ENCODE data around the gene PLOD1.

PLOD1 gene

GRCh38 chr1:11942280-11942679 is 7.8 kb downstream of the PLOD1 start:
- no peak for DNase-seq

- DNase-seq, result no peak
These were observed 9.1 kb downstream of the PLOD1 start for GRCh38 chr1:11943619-11944018.

DNA sequence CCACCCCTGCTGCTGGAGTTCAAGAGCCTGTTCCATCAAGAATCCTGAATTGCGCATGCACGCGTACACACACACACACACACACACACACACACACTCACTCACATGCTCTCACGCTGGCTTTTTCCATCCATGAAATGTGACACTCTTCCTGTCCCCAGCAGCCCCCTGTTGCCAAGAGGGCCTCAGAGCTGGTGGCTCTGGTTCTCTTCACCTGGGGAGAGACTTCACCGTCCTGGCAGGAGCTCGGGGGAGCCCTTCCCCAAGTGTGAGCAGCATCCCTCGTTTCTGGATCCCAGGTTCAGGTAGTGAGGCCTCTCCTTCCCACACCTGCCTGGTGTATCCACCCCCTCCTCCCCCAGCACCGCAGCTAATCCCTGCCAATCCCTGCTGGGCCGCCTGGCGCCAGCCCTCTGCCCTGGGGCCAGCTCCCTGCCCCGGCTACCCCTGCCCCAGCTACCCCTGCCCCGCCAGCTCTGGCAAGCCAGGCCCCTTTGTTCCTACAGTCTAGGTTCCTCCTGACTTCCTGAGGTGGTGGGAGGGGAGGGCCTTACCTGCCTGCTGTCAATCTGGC is 9.9 kb downstream of the PLOD1 start:
- DNase-seq, result no peak

GRCh38 chr1:11946647-11947046 is 12.1 kb downstream of the PLOD1 start:
- no peak for DNase-seq

DNA sequence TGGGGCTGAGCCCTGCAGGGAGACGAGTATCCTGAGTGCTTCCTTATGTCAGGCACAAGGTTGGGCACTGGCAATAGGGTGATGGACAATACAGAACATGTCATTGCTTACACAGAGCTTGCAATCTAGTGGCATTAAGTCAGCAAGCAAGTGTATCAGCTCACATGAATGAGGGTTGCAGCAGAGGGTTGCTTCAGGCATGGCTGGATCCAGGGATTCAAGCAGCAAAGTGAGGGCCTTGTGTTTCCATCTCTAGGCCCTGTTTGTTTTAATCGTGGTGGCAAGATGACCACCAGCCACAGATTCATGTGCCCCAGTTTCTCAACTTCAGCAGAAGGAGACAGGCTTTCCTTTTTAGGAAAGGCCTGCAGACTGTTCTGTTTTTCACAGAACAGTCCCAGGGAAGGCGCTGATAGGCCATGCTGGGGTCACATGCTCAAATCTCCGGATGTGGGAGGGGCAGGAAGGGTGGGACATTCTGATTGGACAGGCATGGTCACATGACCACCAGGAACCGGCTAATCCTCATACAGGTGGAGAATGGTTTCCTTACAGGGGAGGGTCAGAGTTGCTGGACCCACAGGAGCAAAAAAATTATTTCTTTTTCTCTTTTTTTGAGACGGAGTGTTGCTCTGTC is 14.4 kb downstream of the PLOD1 start:
- DNase-seq, result no peak

GRCh38 chr1:11951901-11952300 is 17.4 kb downstream of the PLOD1 start:
- no peak for DNase-seq

- DNase-seq, result peak; percentile 16
These were observed 18.1 kb downstream of the PLOD1 start for GRCh38 chr1:11952455-11953109.

GRCh38 chr1:11955221-11955620 is 20.7 kb downstream of the PLOD1 start:
- DNase-seq, result no peak

GRCh38 chr1:11957398-11957797 is 22.9 kb downstream of the PLOD1 start:
- DNase-seq, result no peak

GRCh38 chr1:11957897-11958296 is 23.4 kb downstream of the PLOD1 start:
- no peak for DNase-seq

- no peak for DNase-seq
These were observed 25.8 kb downstream of the PLOD1 start for GRCh38 chr1:11960276-11960675.

DNA sequence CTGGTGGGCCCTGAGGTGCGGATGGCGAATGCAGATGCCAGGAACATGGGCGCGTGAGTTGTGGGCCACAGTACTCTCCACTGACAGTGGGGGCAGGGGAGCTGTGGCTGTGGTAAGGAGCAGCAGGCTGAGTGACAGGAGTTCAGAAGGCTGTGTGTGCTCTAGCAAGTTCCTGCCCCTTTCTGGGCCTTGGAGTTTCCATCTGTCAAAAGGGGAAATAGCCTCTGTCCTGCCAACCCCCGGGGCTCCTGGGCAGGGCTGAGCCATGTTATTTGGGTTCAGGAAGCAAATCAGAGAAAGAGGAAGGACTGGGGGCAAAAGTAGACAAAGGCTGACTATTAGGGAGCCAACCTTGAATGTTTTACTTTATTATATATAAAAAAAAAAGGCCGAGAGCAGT is 26.2 kb downstream of the PLOD1 start:
- no peak for DNase-seq

DNA sequence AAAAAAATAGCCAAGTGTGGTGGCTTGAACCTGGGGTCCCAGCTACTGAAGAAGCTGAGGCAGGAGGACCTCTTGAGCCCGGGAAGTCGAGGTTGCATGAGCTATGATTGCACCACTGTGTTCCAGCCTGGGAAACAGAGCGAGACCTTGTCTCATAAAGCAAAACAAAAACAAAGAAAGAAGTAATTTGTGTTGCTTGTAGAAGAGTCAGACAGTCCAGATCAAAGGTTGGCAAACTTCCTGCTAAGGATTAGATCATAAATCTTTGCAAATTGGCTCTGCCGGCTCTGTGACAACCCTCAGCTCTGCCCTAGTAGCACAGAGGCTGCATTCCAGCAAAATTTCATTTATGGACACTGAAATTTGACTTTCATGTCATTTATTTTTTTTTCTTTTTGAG is 26.7 kb downstream of the PLOD1 start:
- no peak for DNase-seq

DNA sequence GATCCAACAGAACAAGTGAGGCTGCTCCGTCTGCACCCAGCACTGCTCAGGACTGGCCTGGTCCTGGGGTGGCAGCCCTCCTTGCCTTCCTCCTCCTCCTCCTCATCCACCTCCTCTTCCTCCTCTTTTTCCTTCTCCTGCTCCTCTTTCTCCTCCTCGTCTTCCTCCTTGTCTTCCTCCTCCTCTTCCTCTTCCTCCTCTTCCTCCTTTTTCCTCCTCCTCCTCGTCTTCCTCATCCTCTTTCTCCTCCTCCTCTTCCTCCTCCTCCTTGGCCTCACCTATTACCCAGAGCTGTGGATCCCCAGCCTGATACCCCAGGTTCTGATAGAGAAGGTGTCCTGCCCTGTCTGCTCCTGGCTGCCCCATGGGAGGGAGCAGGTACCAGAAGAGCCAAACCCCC is 29.1 kb downstream of the PLOD1 start:
- DNase-seq, result no peak

- DNase-seq, result no peak
These were observed 30.1 kb downstream of the PLOD1 start for GRCh38 chr1:11964656-11965055.

DNA sequence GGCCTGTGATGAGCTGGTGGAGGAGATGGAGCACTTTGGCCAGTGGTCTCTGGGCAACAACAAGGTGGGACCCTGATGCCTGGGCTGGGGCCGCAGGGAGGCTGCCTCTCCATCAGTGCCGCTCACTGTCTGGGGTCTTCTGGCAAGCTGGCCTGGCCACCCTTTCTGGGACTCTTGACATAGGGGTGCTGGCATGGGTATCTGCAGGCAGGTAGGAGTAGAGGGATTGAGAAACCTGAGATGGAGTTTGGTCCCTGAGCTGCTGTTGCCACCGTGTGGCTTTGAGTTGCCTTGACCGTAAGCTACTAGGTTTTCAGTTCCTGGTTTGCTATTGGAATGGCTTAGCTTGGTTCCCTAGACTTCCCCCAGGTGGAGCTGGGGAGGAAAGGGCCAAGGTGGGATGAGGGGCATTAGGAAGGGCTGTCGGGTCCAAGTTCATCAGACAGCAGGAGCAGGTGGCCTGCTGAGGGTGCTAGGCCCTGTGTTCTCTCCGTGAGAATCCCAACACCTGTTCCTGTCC is 32.6 kb downstream of the PLOD1 start:
- DNase-seq, result peak; percentile 11

- DNase-seq, result no peak
These were observed 36.1 kb downstream of the PLOD1 start for GRCh38 chr1:11970441-11971185.

GRCh38 chr1:11977625-11978024 is 43.1 kb downstream of the PLOD1 start:
- no peak for DNase-seq

DNA sequence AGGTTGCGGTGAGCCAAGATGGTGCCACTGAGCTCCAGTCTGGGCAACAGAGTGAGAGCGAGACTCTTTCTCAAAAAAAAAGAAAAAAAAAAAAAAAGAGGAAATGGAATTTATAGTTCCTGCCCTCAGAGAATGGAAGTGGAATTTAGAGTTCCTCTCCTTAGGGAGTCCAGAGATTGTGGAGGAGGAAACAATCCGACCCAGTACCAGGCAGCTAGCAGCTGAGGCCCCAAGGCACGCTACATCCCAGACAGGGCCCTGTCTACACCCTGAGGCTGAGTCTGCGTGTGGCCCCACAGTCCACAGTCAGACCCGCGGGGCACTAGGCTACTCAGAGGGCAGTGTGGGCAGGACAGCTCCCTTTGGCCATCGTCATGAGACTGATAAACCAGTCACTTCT is 43.8 kb downstream of the PLOD1 start:
- no peak for DNase-seq

GRCh38 chr1:11979028-11979850 is 44.7 kb downstream of the PLOD1 start:
- no peak for DNase-seq

GRCh38 chr1:11979851-11980675 is 45.5 kb downstream of the PLOD1 start, which contains the start of gene MFN2:
TSS of gene MFN2 (plus strand) at chr1:11980444. CDS start at chr1:11989169, 8,725 bp downstream.
- peak; percentile 92 for DNase-seq

DNA sequence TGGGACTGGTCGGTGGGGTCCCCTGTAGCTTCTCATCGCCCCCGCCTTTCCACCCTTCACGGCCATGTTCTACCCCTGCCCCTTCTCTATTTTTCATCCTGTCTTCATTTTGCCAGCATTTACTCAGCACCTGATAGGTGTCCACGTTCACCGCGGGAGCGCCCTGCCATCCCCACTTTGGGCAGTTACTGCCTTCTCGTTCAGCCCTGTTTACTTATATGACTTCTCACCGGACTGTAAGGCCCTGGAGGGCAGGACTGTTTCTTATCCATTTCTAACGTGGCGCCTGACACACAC is 46.1 kb downstream of the PLOD1 start:
- DNase-seq, result no peak
